Left colon (tissue), 2 donors: ENCODE data around the gene COQ10A. TPM values are rescaled to one million over a fixed set of nuclear protein-coding genes. Genes with fewer than 3 reads are reported as not detected.
A peak's percentile ranks its signal among the peaks of the same experiment; 100 is the strongest.
"Not testable (repeated sequence)": the region's sequence is repeated elsewhere in the genome, so short reads cannot be mapped to it uniquely, and the experiment has no call there.

Experiments
- ATAC-seq: fragments of 200-7000 bp; cut with Tn5 transposase; one replicate; pipeline ENCODE4 v1.9.1; 2020; ENCODE audit warnings: mild to moderate bottlenecking, moderate library complexity
- DNase-seq, 2 donors: peaks; one replicate each; pipeline ENCODE4 v3.0.0-alpha.2; 2020
- intact Hi-C, 2 donors: fragments of 100-400 bp; cut with DNase I in 1 of 2; cut with micrococcal nuclease in 1 of 2; formaldehyde crosslinking; loops; one replicate each; pipeline versions ENCODE4 v1.11.2 to v1.14.0; 2022; cut with DNase I, micrococcal nuclease
- total RNA-seq, 2 donors: library from RNA; stranded (reverse); fragmentation: NEBNext Ultra II Directional; extraction: Animal tissue kit (Norgen Biotek cat#: 25700); gene quantifications; one replicate each; pipeline ENCODE4 v1.2.1, GENCODE V29; 2021
- donor health status: DM: no; HTN: no; CAD: no.
- donor health status: DM: yes; HTN: yes; CAD: no.

COQ10A gene
- total RNA-seq, 2 donors from 2014 or later = 4.1 to 5.3 TPM

DNA sequence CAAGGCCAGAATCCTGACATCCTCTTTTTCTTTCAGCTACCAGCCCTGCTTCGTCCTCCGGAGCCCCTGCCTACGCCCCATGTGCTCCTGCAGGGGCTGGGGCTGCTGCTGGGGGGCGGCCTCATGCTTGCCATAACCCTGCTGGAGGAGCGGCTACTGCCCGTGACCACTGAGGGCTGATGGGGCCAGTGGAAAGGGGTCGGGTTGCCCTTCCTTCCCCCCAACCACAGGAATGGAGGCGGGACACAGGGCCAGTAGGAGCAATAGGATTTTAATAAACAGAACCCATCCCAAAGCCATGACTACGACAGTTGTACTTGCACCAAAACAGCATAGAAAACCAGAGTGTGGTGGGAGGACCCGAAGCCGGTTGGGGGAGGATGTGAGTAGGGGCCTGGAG is 29.2 kb upstream of the COQ10A start:
- no peak for DNase-seq
- intact Hi-C loops = no loop called here
- ATAC-seq = no peak

DNA sequence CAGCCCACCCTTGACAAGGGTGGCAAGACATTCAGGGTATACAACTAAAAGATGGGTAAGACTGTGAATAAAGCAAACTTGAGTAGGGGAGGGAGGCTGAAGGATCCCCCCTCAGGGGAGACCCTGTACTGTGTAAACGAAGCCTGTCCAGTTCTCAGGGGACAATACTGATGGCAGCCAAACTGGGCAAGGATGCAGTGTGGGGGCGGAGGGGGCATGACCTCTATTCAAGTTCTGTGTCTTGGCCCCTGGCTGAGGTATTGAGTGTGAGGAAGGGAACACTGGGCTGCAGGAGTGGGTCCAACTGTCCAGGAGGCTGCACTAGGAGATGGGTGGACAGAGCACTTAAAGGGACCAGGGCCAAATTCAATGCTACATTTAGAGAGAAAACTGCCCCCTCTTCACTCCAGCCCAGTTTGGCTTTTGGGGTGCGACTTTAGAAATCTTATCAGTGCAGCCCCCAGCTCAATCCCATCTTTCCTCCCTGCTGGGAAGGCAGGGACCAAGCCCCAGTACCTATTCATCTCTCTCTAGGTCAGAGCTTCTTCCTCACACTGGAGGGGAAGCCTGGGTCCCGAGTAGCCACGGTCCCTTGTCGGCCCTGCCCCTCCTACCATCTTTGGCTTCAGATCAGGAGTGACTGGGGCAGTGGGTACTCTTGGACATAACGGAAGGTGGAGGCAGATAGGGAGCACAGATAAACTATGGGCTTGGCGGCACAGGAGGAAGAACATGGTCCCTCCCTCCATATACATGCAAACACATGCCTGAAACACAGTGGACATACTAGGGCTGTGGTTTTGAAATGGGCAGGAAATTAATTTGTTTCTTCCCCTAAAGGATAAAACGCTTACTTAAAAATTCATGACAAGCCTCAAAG is 25.1 kb upstream of the COQ10A start:
- intact Hi-C loops = no loop called here

DNA sequence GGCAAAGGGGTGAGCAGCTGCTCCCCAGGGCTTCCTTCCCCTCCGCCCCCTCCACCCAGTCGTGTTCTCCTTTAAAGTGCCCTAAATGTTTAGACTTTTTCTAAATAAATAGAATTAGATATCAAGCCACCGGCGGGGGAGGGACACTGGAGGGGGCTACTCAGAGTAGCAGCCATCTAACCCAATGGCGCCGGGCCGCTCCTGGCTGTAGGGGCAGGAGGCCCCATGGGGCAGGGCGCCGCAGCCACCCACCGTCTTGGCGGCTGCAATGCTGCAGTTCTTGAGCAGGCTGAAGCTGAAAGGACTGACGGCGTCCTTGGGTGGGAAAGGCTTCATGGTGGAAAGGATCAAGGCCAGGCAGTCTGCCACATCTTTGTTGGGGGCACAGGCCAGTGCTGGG is 23.8 kb upstream of the COQ10A start:
- ATAC-seq = no peak
- no peak for DNase-seq
- intact Hi-C loops = no loop called here

More for the DNA sequence above, 25.1 kb upstream of the COQ10A start:
- no peak for DNase-seq
- no peak for ATAC-seq

DNA sequence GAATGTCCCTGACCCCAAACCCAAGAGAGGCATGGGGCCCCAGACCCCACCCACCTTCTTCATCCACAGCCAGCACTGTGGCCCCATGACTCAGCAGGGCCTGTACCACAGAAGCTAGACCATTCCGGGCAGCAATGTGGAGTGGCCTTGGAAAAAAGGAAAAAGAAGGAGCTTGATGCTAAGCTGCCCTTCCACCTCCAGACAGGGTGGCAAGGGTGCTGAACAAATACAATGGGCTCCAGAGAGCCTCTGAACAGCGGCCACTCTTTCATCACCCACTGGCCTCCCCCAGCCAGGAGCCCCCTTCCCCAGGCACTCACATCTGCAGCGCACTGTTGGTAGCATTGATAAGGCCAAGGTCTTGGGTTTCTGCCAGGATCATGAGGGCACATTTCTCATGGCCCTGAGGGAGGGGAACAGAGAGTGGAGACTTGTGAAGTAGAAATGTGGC is 23.0 kb upstream of the COQ10A start:
- ATAC-seq = no peak
- intact Hi-C loops = no loop called here
- DNase-seq = no peak

DNA sequence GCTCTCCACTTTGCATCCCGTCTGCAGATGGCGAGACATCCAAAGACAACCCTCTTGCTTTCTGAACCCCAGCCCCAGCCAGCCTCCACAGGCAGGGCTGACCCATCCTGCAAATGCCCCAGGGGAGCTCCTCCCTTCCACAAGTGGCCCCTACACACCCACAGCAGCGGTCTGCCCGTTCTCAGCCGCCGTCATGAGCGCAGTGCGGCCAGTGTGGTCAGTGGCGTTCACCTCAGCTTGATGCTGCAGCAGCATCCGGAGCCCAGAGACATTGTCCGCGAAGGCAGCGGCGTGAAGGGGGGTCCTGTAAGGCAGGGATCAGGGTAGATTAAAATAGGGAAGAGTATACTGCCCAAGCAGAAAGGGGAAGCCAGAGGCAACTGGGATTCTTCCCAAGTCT is 22.2 kb upstream of the COQ10A start:
- ATAC-seq (no peak), DNase-seq (no peak)
- intact Hi-C loops = no loop called here

DNA sequence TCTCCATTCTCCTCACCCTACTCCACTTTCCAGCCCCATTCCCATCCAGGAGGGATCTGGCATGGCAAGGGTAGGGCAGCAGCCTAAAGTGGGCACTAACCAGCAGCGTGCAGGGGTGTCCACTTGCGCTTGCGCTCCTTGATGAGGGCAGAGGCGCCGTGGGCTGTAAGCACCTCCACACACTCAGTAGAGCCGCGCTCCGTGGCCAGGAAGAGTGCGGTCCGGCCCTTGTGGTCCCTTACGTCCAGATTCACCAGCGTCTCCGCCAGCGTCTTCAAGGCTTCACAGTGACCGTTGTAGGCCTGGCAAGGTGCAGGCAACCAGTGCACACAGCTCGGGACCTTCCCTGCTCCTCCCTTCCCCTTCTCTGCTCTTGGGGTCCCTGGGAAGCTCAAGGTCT is 18.8 kb upstream of the COQ10A start:
- DNase-seq (no peak), ATAC-seq (no peak)
- intact Hi-C loops = no loop called here

DNA sequence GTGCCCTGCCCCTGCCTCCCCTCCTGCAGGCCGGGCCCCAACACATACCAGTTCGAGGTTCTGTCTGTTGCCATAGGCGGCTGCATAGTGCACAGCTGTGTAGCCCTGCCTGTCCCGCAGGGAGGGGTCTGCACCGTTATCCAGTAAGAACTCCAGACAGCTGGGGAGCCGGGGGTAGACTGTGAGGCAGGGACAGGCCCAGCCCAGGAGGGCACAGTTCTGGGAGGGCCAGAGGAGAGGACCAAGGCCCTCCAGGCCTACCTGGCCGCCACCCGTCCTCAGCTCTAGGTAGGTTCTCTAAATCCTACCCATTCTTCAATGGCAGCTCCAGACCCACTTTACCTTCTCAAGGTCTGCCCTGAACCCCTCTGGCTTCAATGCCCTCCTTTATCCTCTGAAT is 18.0 kb upstream of the COQ10A start:
- intact Hi-C loops = no loop called here
- no peak for DNase-seq
- ATAC-seq = no peak

DNA sequence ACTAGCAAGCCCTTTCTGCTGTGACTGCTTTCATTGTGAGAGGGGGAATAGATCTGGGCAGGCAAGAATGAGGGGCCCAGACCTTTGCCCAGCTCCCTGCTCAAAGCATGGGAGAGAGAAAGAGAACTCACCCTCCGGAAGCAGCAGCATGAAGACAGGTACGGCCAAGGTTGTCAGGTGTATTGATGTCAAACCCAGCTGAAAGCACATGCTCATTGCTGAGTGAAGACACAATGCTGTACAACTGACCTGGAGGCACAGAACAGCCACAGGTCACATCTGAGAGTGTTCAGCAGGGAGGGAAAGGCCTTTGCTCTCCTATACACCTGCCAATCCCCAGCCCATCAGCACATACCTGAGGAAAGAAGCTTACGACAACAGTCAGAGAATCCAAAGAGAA is 14.1 kb upstream of the COQ10A start:
- DNase-seq (no peak), ATAC-seq (no peak)
- intact Hi-C loops = no loop called here

DNA sequence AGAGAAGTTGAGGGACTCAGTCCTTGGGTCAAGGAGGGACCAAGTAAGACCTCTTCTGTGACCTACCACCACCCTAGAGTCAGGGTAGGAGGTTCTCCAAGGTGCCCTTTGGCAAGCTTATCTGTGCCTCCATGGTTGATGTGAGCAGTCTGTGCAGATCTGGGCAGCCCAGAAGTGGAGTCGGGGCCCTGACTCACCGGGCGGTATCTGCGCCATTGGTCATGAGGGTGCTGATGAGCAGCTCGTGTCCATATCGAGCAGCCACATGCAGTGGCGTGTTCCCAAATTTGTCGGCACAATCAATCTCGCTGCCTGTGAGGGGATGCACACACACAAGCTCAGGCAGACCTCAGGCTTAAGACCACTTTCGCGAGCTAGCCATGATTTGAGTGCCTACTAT is 13.7 kb upstream of the COQ10A start:
- intact Hi-C loops = no loop called here
- no peak for ATAC-seq
- no peak for DNase-seq

DNA sequence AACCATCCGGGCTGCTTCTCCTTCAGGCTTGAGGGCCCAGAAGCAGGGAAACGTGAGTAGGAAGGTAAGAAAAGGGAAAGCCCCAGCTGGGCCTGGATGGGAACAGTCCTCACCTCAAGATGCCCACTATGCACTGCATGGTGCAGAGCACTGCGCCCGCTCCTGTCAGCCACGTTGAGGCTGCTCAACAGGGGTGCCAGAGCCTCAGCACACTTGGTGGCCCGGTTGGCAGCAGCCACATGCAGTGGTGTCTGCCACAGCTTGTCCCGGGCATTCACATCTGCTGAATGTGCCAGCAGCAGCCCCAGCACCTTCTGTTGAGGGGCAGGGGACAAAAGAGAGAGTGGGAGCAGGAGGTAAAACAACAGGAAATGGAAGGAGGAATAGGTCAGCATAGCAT is 11.1 kb upstream of the COQ10A start:
- intact Hi-C loops = no loop called here
- DNase-seq (no peak), ATAC-seq (no peak)

DNA sequence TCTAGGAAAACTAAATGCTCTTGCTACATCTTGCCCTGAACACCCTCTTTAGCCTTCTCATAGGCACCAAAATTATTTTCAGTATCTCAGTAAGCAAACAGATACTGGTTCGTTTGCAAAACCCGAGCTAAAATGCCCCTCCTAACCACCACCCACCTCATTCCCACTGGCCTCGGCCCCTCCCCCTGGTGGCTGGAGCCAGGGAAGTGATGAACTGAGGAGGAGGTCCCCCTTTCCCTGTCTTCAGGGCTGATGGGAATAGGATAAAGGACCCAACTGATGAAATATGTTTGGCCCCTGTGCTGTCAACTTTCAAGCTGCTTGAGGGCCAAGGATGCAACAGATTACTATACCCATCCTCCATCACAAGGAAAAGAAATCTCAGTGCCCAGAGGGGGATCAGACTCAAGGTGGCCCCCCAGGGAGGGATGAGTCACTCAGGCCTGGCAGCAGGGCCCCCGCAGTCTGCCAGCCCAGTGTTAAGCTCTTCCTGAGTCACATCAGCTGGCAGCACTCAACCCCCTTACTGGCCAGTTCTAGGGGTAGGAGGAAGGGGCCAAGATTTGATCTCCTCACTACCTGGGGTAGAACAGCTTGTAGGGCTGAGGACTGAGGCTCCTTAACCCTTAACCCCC is 10.3 kb upstream of the COQ10A start:
- intact Hi-C loops = no loop called here
- DNase-seq = no peak
- ATAC-seq = no peak

DNA sequence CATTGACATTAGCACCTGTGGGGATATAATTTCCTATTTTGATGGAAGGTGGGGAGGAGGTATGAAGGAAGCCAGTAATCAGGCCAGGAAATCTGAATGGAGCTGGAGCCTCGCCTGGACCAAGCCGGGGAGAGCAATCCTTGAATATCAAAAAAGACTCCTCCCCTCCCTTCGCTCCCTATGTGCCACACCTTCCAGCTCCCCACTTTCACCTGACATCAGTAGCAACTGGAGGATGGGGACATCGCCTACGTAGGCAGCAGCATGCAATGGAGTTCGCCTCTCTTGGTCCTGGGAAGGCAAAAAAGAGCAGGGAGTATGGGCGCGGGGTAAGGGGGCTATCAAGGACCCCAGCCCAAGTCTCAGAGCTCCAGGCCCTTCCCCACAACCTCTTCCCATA is 9.7 kb upstream of the COQ10A start:
- ATAC-seq = no peak
- intact Hi-C loops = no loop called here
- no peak for DNase-seq

DNA sequence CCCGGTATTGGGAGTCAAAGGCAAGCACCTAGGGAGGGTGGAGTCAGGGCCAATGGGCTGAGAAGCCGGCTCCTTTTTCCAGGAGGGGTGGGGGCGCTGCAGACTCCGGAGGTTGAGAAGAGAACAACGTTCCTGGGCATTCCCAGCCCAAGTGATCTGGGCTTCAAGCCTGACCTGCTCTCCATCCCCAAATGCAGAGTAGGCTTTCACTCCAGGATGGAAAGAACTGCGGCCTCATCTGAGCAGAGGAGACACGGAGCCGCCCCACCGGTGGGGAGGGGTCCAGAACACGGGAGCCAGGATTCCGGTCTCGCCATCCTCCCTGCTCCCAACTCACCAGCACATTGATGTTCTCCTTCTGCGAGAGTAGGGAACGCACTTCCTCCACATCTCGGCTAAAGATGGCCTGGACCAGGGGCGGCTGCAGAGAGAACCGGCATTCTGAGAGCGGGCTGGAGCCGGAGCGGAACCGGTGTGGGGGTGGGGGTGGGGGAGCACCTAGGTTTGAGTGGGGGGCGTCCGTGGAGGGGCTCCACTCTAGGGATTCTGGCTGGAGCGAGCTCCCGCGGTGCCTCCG is 9.2 kb upstream of the COQ10A start:
- DNase-seq (peak in 1 of 2 donors; percentile 41), ATAC-seq (peak; percentile 33)
- intact Hi-C loops = no loop called here

DNA sequence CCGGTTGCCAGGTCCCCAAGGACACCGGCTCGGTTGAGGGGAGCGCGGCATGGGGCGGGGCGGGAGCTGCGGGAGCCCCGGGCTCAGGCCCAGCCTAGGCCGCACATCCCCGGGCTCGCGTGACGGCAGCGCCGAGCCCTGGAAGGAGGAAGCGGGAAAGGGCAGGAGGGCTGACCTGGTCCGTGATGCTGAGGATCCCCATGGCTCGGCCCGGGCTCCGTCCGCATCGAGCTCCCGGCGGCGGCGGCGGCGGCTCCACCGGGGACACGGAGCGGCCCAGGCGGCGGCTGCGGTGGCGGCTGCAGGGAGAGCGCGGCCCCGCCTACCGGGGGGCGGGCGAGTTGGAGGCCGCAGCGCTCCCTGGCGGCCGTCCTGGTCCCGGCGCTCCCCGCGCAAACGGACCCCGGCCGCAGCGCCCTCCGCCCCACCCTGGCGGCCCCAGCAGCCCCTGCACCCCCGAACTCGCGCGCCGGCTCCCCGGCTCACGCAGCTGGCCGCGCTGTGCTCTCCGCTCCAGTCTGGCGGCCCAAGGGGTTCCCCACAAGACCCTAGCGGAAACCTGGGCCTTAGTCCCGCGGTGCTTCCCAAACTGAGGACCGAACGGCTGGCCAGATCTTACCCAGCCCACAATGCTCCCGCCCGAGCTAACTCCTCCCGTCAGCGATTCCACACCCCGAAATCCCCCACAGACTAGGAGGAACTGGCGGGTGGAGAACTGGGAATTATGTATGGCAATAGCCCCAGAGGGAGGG is 8.5 kb upstream of the COQ10A start, which contains the start of gene ANKRD52:
ANKRD52 (minus strand) TSS at position 317 of the 752 bp plus-strand sequence; CDS start at position 202, 115 bp downstream.
- DNase-seq = peak; percentile 65 to 86
- peak; percentile 94 for ATAC-seq
- intact Hi-C loops = no loop called here

DNA sequence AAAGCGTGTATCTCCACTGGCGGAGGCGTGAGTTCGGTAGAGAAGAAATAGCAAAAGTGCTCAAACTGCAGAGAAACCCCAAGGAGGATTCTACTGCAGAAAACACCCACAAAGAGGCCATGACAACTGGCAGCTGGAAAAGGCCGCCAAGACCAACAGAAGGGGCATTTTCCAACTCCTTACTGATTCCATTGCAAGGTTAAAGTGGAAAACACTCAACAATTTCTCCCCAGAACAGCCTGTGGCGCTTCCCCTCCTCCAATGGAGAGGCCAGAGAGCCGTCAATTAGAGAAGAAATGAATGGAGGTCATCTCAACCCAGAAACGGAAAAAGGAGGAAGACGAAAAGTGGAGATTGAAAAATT is 7.9 kb upstream of the COQ10A start:
- intact Hi-C loops = no loop called here
- no peak for ATAC-seq
- DNase-seq = no peak

DNA sequence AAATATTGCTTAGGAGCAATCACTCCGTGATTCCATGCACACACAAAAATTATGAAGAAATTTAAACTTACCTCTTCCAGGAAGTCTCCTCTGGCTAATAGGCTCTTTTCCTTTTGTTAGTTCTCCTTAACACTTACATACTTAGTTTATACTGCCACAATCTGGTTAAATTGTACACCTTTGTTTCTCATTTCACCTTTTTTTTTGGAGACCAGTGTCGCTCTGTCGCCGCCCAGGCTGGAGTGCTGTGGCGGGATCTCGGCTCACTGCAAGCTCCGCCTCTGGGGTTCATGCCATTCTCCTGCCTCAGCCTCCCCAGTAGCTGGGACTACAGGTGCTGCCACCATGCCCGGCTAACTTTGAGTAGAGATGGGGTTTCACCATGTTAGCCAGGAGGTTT is 6.4 kb upstream of the COQ10A start:
- no peak for DNase-seq
- ATAC-seq = no peak
- intact Hi-C loops = no loop called here

DNA sequence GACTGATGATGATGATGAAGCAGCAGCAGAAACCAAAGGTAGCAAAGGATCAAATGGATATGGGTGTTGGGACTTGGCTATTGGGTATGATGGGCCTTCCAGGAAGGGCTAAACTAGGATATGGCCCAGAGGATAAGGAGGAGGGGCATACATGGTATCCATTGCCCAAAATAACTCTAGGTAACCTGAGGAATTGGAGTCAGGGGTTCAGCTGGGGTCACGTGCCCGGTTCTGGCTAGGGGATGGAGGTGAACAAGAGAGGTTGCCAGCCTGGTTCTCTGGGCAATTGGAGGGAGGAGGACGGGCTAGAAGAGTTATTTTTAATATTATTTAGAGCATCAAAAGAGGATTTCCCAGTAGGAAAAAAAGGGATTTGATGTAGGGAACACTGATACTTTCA is 5.8 kb upstream of the COQ10A start:
- ATAC-seq (no peak), DNase-seq (no peak)
- intact Hi-C loops = no loop called here

DNA sequence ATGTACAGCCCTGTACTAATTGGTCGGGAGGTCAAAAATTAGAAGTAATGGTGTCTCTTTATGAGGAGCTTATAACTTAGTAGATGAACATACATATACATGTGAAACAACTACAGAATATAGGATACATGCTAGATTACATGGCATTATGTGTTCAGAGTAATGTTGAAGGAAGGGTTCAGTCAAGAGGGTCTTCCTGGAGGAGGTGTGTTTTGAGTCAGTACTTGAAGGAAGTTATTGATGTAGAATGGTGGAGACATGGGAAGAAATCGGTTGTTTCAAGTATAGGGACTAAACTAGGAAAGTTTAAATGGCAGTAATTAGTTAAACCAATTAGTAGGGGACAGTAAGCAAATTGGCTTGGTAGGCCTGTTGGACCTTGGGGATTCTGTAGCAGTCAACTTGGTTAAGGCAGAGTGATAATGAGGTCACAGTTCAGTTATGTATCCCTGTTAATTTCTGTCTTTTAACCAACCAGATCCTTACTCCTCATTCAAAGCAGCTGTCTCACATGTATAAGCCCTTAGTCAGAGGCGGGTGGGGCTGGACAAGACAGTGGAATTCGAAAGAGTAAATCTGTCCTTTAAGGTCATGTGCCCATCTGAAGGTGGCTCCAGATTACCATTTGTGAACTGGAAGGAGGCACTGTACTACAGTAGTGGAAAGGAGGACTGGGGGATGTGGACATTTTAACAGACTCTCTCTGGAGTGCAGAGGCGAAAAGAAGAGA is 5.1 kb upstream of the COQ10A start:
- ATAC-seq (peak; percentile 21), DNase-seq (no peak)
- intact Hi-C loops = no loop called here

DNA sequence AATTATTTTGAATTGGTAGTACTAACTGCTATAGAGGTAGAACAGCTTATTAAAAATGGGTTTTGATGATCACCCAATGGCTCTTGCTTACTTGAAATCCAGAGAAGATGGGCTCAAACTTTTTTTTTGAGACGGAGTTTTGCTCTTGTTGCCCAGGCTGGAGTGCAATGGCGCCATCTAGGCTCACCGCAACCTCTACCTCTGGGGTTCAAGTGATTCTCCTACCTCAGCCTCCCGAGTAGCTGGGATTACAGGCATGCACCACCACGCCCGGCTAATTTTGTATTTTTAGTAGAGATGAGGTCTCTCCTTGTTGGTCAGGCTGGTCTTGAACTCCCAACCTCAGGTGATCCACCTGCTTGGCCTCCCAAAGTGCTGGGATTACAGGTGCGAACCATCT is 3.8 kb upstream of the COQ10A start:
- ATAC-seq, DNase-seq, intact Hi-C loops: not testable (repeated sequence)
